ENCODE results near the gene PARVA. TPM values are rescaled to one million over a fixed set of nuclear protein-coding genes. Genes with fewer than 3 reads are reported as not detected.

The PARVA gene
- total and polyA plus RNA-seq, 2 of the 8 experiments (the other 6 are each of a cell fraction or from before 2014, with no cell fraction given): 3.1 to 13.5 TPM

- ChIA-PET POLR2A (ENCODE audit: partially characterized antibody) (interaction anchor here (1.6 kb wide), 1 partner anchor 16 kb away, joined by 3 read pairs; no protein-coding TSS in a partner anchor), CTCF (ENCODE audit: partially characterized antibody) (interaction anchor here (0.7 to 3.9 kb wide), 4 partner anchors 10 to 141 kb away, joined by 3 to 20 read pairs (median 5); no protein-coding TSS in a partner anchor)
Observed at GRCh38 chr11:12429155-12429554, 51.8 kb downstream of the PARVA start.

More at GRCh38 chr11:12429155-12429554, 51.8 kb downstream of the PARVA start:
- 90% methylated on average over 3 of the region's 3 CpGs; no CpG with 5 or more reads in 1 of the 2 experiments for WGBS, 2 experiments (ENCODE audit: extremely low coverage in 1 of 2, insufficient coverage in 1 of 2, insufficient read length in 1 of 2, insufficient replicate concordance in 2 of 2, low coverage in 1 of 2, low lambda C conversion rate in 2 of 2, missing lambda C conversion rate in 1 of 2)
- no peaks in the 10 kb centered on the region for H4K20me1 ChIP-seq (replicated peaks in 1 of 2; ENCODE audit: control insufficient read depth in 1 of 2, insufficient read depth in 2 of 2, low read length in 2 of 2)
- H2AK5ac ChIP-seq (ENCODE audit: low read depth, low read length): no peak overlapping the region
- no peak overlapping the region for H3K9ac ChIP-seq (replicated peaks in 1 of 4; ENCODE audit: extremely low read depth in 1 of 4, low read depth in 3 of 4, low read length in 3 of 4)
- DNase-seq (ENCODE audit: low read depth in 1 of 2, low spot score in 2 of 2) (no peak), FAIRE-seq (no peak)
- no peak overlapping the region for H3K23ac ChIP-seq (ENCODE audit: insufficient read length)
- no peak overlapping the region for H3K27ac ChIP-seq (ENCODE audit: low read depth, low read length)
- H2BK5ac ChIP-seq (ENCODE audit: low read depth, low read length): no peak overlapping the region
- no peak overlapping the region for H3K56ac ChIP-seq (replicated peaks; ENCODE audit: insufficient read length, low read depth, low read length)
- H3K9me3 ChIP-seq (ENCODE audit: insufficient read depth in 2 of 2, low read depth in 1 of 2, low read length in 1 of 2): no peaks in the 10 kb centered on the region
- no peak overlapping the region for H3K4me3 ChIP-seq (ENCODE audit: extremely low read depth in 1 of 4, insufficient read depth in 2 of 4, low read depth in 3 of 4, low read length in 4 of 4)
- H3K4me1 ChIP-seq (replicated peaks in 1 of 4; ENCODE audit: control insufficient read depth in 3 of 4, insufficient read depth in 4 of 4, low read length in 3 of 4): 0 out of 7 replicates have a peak, but pooled peaks cover 0 to under 1% (median under 1%) of the 10 kb centered on the region in 4 experiments
- no peak overlapping the region for H4K91ac ChIP-seq (replicated peaks; ENCODE audit: insufficient read length, low read length)
- no peak overlapping the region for H2BK15ac ChIP-seq (ENCODE audit: low read length)
- TF ChIP-seq RXRA (IDR thresholded peaks at IDR 0.05; ENCODE audit: insufficient read depth, low read depth, low read length) (no peak), CBX5 (IDR thresholded peaks at IDR 0.05; ENCODE audit: low read depth, low read length) (no peak), KDM4A (IDR thresholded peaks at IDR 0.05; ENCODE audit: low read depth, low read length, severe bottlenecking) (no peak), GTF2F1 (IDR thresholded peaks at IDR 0.05; ENCODE audit: borderline replicate concordance, low read depth, low read length) (no peak), HDAC2 (IDR thresholded peaks at IDR 0.05; ENCODE audit: borderline replicate concordance in 1 of 2, low read depth in 2 of 2, low read length in 2 of 2) (no peak), CBX8 (IDR thresholded peaks at IDR 0.05; ENCODE audit: borderline replicate concordance, low read depth, low read length) (no peak), SRF (IDR thresholded peaks at IDR 0.05; ENCODE audit: low read depth, low read length) (no peak)
- H4K8ac ChIP-seq (ENCODE audit: extremely low read depth, insufficient read depth, low read length): no peak overlapping the region
- H3K23me2 ChIP-seq (ENCODE audit: low read depth, low read length): no peaks in the 10 kb centered on the region
- H2BK120ac ChIP-seq (replicated peaks; ENCODE audit: low read depth, low read length): no peak overlapping the region
- H3K79me1 ChIP-seq (ENCODE audit: low read depth, low read length): no peaks in the 10 kb centered on the region
- no peaks in the 10 kb centered on the region for H3K36me3 ChIP-seq (ENCODE audit: control insufficient read depth in 2 of 4, insufficient read depth in 4 of 4, low read length in 3 of 4)
- no peak overlapping the region for H3K4ac ChIP-seq (replicated peaks; ENCODE audit: insufficient read length, low read depth, low read length)
- no peak overlapping the region for H3K14ac ChIP-seq (ENCODE audit: insufficient read length)
- no peak overlapping the region for H3K4me2 ChIP-seq (ENCODE audit: insufficient read depth in 1 of 2, low read depth in 2 of 2, low read length in 2 of 2)
- no peaks in the 10 kb centered on the region for H3K27me3 ChIP-seq (replicated peaks in 1 of 4; ENCODE audit: control insufficient read depth in 3 of 4, extremely low read depth in 1 of 4, insufficient read depth in 3 of 4, low read length in 3 of 4)
- no peak overlapping the region for H2AFZ ChIP-seq (ENCODE audit: low read length)
- H4K5ac ChIP-seq (ENCODE audit: insufficient read length, low read depth, low read length): no peak overlapping the region
- no peak overlapping the region for H2BK20ac ChIP-seq (ENCODE audit: low read length)
- H3K18ac ChIP-seq (ENCODE audit: extremely low read depth, low read length): no peak overlapping the region
- H2BK12ac ChIP-seq (ENCODE audit: low read depth, low read length): no peak overlapping the region
- H3K79me2 ChIP-seq (ENCODE audit: control insufficient read depth in 1 of 2, insufficient read depth in 2 of 2, low read length in 2 of 2): no peaks in the 10 kb centered on the region

Data from H1 (cell line).